B cell (primary cell): ENCODE data around the gene CHCHD6. TPM values are rescaled to one million over a fixed set of nuclear protein-coding genes. Genes with fewer than 3 reads are reported as not detected.

Experiments used
- ATAC-seq: fragments of 200-7000 bp; cut with Tn5 transposase; one replicate; pipeline ENCODE4 v1.10.0; 2021; ENCODE audit warnings: low read depth, mild to moderate bottlenecking, moderate number of reproducible peaks, moderate library complexity
- CTCF ChIA-PET: fragments of 350-600 bp; sonication (Branson Sonifier 250); formaldehyde crosslinking; loops from one replicate; lab custom pipeline; 2021; ENCODE audit warnings: antibody characterized with exemption, inconsistent platforms; lab: Charles Lee
- POLR2A ChIA-PET: fragments of 350-600 bp; sonication (Branson Sonifier 250); formaldehyde crosslinking; loops from one replicate; lab custom pipeline; 2021; ENCODE audit warnings: antibody characterized with exemption; lab: Charles Lee
- DNase-seq: peaks from one replicate; pipeline ENCODE4 v3.0.0; 2013
- H2AFZ ChIP-seq: 2 replicates; pipeline ENCODE4 v1.6.1; 2012; ENCODE audit warnings: mild to moderate bottlenecking, low read depth, low read length; ENCODE audit not compliant: insufficient read depth, poor library complexity, severe bottlenecking
- H3K27ac ChIP-seq, 2 donors: 1 replicate in 1 of 2; 2 replicates in 1 of 2; pipeline ENCODE4 v1.5.1; 2012 to 2013; ENCODE audit warnings: low read length in 2 of 2, mild to moderate bottlenecking in 2 of 2, moderate library complexity in 1 of 2
- H3K27me3 ChIP-seq, 4 experiments: fragments of 200-600 bp in 1 of 4; sonication (generic) in 1 of 4; replicated peaks in 1 of 4; 1 replicate in 2 of 4; 2 replicates in 2 of 4; pipeline versions ENCODE4 v1.6.1 to v1.7.0; 2013 to 2016; ENCODE audit warnings: low read length in 3 of 4, mild to moderate bottlenecking in 2 of 4, mixed read lengths in 1 of 4, moderate library complexity in 1 of 4; ENCODE audit not compliant: insufficient read depth in 4 of 4, control insufficient read depth in 3 of 4; ENCODE audit errors: control extremely low read depth in 1 of 4
- H3K36me3 ChIP-seq, 2 experiments: replicated peaks in 1 of 2; 1 replicate in 1 of 2; 2 replicates in 1 of 2; pipeline versions ENCODE4 v1.6.1 to v1.7.1; 2013; ENCODE audit warnings: low read length in 1 of 2; ENCODE audit not compliant: insufficient read depth in 2 of 2, control insufficient read depth in 1 of 2; ENCODE audit errors: control extremely low read depth in 1 of 2, extremely low read depth in 1 of 2
- H3K4me1 ChIP-seq, 2 donors: fragments of 200-600 bp in 1 of 2; sonication (generic) in 1 of 2; 1 replicate in 1 of 2; 2 replicates in 1 of 2; pipeline versions ENCODE4 v1.5.1 to v1.6.1; 2013 to 2017; ENCODE audit warnings: low read length in 2 of 2; ENCODE audit not compliant: control insufficient read depth in 2 of 2, insufficient read depth in 2 of 2
- H3K4me2 ChIP-seq: replicated peaks from 2 replicates; pipeline ENCODE3; 2012; ENCODE audit warnings: mild to moderate bottlenecking, low read depth, low read length; ENCODE audit not compliant: poor library complexity, severe bottlenecking
- H3K4me3 ChIP-seq, 5 experiments: fragments of 200-600 bp in 1 of 5; sonication (generic) in 1 of 5; 1 replicate in 3 of 5; 2 replicates in 2 of 5; pipeline versions ENCODE4 v1.5.1 to v1.7.0; 2011 to 2016; ENCODE audit warnings: low read length in 4 of 5, mild to moderate bottlenecking in 4 of 5, low read depth in 2 of 5, control low read depth in 1 of 5, moderate library complexity in 1 of 5; ENCODE audit not compliant: insufficient read depth in 1 of 5; ENCODE audit errors: control extremely low read depth in 1 of 5, extremely low read depth in 1 of 5
- H3K79me2 ChIP-seq: fragments of 200-600 bp; sonication (generic); one replicate; pipeline ENCODE4 v1.6.0; 2016; ENCODE audit warnings: low read length; ENCODE audit not compliant: control insufficient read depth, insufficient read depth
- H3K9ac ChIP-seq: fragments of 200-600 bp; sonication (generic); 2 replicates; pipeline ENCODE4 v1.6.1; 2017; ENCODE audit warnings: mild to moderate bottlenecking, low read length, moderate library complexity
- H3K9me3 ChIP-seq, 3 donors: one replicate each; pipeline versions ENCODE4 v1.6.1 to v1.7.1; 2013; ENCODE audit warnings: low read length in 2 of 3; ENCODE audit not compliant: control insufficient read depth in 2 of 3, insufficient read depth in 1 of 3; ENCODE audit errors: control extremely low read depth in 1 of 3
- H4K20me1 ChIP-seq: 2 replicates; pipeline ENCODE4 v1.6.0; 2012; ENCODE audit warnings: mild to moderate bottlenecking, low read length; ENCODE audit not compliant: insufficient read depth, control insufficient read depth, poor library complexity, severe bottlenecking
- H3K27ac Mint-ChIP-seq: one replicate; pipeline ENCODE4 v1.8.0; 2021; ENCODE audit warnings: mixed read lengths
- H3K27me3 Mint-ChIP-seq: one replicate; pipeline ENCODE4 v1.8.0; 2021; ENCODE audit warnings: mixed read lengths
- H3K4me1 Mint-ChIP-seq: one replicate; pipeline ENCODE4 v1.8.0; 2021; ENCODE audit warnings: mixed read lengths
- H3K4me3 Mint-ChIP-seq: one replicate; pipeline ENCODE4 v1.8.0; 2021; ENCODE audit warnings: mixed read lengths
- H3K9me3 Mint-ChIP-seq: one replicate; pipeline ENCODE4 v1.8.0; 2022; ENCODE audit warnings: mixed read lengths; ENCODE audit not compliant: insufficient read depth
- EZH2 ChIP-seq: IDR thresholded peaks from 2 replicates; pipeline ENCODE4 v1.6.1; 2012; ENCODE audit warnings: borderline replicate concordance, low read depth, mild to moderate bottlenecking, moderate library complexity, low read length; ENCODE audit not compliant: insufficient read depth, poor library complexity, severe bottlenecking
- WGBS: methylation state at CpG from one replicate; pipeline ENCODE4 v1.1.5; 2013; ENCODE audit warnings: missing lambda C conversion rate; ENCODE audit not compliant: insufficient coverage; 5-methylcytosine and 5-hydroxymethylcytosine counted together
- intact Hi-C: fragments of 100-400 bp; cut with micrococcal nuclease; formaldehyde crosslinking; loops from one replicate; pipeline ENCODE4 v1.10.0; 2022
- polyA plus RNA-seq: library from polyadenylated mRNA; depleted of rRNA; stranded (reverse); fragments of >200 nt; gene quantifications from 2 replicates; pipeline ENCODE4 v1.2.3, GENCODE V29; 2012
- total RNA-seq, 2 donors: library from RNA; stranded (reverse); fragments of 120-200 nt in 1 of 2; gene quantifications; 1 replicate in 1 of 2; 2 replicates in 1 of 2; pipeline versions ENCODE4 v1.2.3 to v1.2.4, GENCODE V29; 2013 to 2022
- TF ChIP-seq, protein P1 (sequence below): fragments of 200-600 bp; IDR thresholded peaks from one replicate; pipeline ENCODE4 v1.8.0; 2022; ENCODE audit warnings: antibody characterized with exemption, mild to moderate bottlenecking

The CHCHD6 gene
- total and polyA plus RNA-seq, 2 donors (not counting 1 experiment from before 2014, with no cell fraction given) = 8.0 to 13.5 TPM

DNA sequence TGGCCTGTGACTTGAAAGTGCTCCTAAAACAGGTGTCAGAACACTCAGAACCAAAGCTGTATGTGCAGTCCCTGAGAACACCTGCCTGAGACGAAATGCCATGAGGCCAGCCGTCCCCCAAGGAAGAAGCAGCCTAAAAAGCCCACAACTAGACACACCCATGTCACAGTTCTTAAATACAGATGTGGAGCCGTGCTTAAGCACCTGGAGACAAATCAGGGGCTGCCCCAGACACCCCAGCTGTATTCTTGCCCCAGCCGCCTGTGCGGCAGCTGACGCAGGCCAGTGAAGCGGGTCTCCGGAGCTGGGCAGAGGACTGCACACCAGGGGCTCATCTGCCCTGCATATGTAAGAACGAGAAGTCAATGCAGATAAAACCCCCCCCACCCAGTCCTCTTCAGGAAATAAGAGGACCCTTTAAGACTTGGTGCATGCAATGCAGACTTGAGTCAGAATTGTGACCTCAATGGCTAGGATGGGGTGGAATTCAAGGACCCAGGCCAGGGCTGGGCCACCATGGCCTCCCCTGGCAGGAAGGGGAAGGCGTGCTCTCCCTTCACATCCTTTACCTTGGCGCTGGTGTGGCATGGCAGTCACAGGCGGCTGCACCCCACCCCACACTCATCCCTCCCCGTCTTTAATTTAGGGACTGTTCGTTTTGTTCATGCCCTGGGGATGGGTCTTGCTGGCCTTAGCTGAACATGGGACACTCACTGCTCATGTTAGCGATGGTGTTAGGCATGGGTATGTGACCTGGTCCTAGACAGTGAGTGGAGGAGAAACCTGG, 251.2 kb downstream of the CHCHD6 start:
- Histone ChIP-seq H3K27ac (peak overlapping the region; percentile 78 to 87), H3K9me3 (peaks cover 0 to 3% (median 0%) of the 10 kb centered on the region in 3 donors), H2AFZ (no peak overlapping the region), H3K4me2 (peak overlapping the region; percentile 66), H3K79me2 (no peaks in the 10 kb centered on the region), H4K20me1 (no peaks in the 10 kb centered on the region), H3K36me3 (no peaks in the 10 kb centered on the region), H3K4me1 (peaks cover 13 to 27% of the 10 kb centered on the region in 2 donors), H3K27me3 (no peaks in the 10 kb centered on the region), H3K4me3 (peak overlapping the region in 1 of 5 experiments; percentile 29), H3K9ac (peak overlapping the region; percentile 37)
- Mint-ChIP-seq H3K27ac (peak overlapping the region; percentile 91), H3K27me3 (no peaks in the 10 kb centered on the region), H3K4me3 (peak overlapping the region; percentile 69), H3K4me1 (peaks cover 44% of the 10 kb centered on the region), H3K9me3 (no peaks in the 10 kb centered on the region)
- ATAC-seq = peak; percentile 73
- 42% methylated on average over 10 of the region's 15 CpGs for WGBS
- DNase-seq = peak; percentile 39
- TF ChIP-seq EZH2 = no peak
- TF ChIP-seq, protein P1, sequence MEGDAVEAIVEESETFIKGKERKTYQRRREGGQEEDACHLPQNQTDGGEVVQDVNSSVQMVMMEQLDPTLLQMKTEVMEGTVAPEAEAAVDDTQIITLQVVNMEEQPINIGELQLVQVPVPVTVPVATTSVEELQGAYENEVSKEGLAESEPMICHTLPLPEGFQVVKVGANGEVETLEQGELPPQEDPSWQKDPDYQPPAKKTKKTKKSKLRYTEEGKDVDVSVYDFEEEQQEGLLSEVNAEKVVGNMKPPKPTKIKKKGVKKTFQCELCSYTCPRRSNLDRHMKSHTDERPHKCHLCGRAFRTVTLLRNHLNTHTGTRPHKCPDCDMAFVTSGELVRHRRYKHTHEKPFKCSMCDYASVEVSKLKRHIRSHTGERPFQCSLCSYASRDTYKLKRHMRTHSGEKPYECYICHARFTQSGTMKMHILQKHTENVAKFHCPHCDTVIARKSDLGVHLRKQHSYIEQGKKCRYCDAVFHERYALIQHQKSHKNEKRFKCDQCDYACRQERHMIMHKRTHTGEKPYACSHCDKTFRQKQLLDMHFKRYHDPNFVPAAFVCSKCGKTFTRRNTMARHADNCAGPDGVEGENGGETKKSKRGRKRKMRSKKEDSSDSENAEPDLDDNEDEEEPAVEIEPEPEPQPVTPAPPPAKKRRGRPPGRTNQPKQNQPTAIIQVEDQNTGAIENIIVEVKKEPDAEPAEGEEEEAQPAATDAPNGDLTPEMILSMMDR = no peak
- POLR2A ChIA-PET = interaction anchor here (0.9 to 2.6 kb wide), 4 partner anchors 17 to 45 kb away, joined by 4 to 11 read pairs (median 4); partner anchors contain the start of gene PLXNA1
- CTCF ChIA-PET = interaction anchor here (1.0 to 1.7 kb wide), 4 partner anchors 27 to 203 kb away, joined by 3 to 6 read pairs (median 6); partner anchors contain the start of gene PLXNA1
- intact Hi-C loops = loop anchor here (1.0 to 2.0 kb wide), 2 partner anchors 18 to 27 kb away; no protein-coding TSS in a partner anchor

DNA sequence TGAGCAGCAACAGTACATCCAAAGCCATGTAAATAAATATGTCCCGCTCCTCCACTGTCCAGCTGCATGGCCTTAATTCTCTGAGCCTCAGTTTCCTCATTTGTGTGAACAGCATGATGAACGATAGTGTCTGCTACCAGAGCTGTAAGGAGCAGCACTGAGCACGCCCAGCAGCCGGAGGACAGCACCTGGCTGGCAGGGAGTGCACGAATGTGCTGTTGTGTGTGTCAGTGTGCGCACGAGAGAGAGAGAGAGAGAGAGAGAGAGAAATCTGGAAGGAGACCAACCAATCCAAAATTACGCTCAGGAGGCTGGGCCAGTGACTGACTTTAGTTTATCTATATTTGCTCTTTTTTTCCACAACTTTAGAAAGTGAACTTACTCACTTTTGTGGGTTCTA, 252.3 kb downstream of the CHCHD6 start:
- Histone ChIP-seq H3K9ac (no peak overlapping the region), H3K79me2 (no peaks in the 10 kb centered on the region), H3K9me3 (no peaks in the 10 kb centered on the region), H3K27me3 (no peaks in the 10 kb centered on the region), H3K27ac (no peak overlapping the region), H3K36me3 (no peaks in the 10 kb centered on the region), H4K20me1 (no peaks in the 10 kb centered on the region), H2AFZ (no peak overlapping the region), H3K4me2 (no peak overlapping the region), H3K4me3 (no peak overlapping the region), H3K4me1 (peaks cover 18 to 36% of the 10 kb centered on the region in 2 donors)
- no peaks in the 10 kb centered on the region for H3K27me3 Mint-ChIP-seq
- TF ChIP-seq, protein P1 = no peak
- no peak for TF ChIP-seq EZH2
- ATAC-seq = no peak
- POLR2A ChIA-PET = no interaction called here
- H3K4me1 Mint-ChIP-seq = peaks cover 56% of the 10 kb centered on the region
- intact Hi-C loops = no loop called here
- DNase-seq = no peak
- H3K4me3 Mint-ChIP-seq = no peak overlapping the region
- H3K27ac Mint-ChIP-seq = no peak overlapping the region
- 92% methylated on average over 4 of the region's 8 CpGs for WGBS
- H3K9me3 Mint-ChIP-seq = no peaks in the 10 kb centered on the region
- CTCF ChIA-PET = interaction anchor here (1.6 kb wide), 1 partner anchor 204 kb away, joined by 5 read pairs; no protein-coding TSS in a partner anchor
